GM12878 (cell line): ENCODE data around the gene ADAMTS4. TPM values are rescaled to one million over a fixed set of nuclear protein-coding genes. Genes with fewer than 3 reads are reported as not detected.
A peak's percentile ranks its signal among the peaks of the same experiment; 100 is the strongest.

Source experiments
- ATF3 ChIP-seq: IDR thresholded peaks from 2 replicates; pipeline ENCODE4 v1.6.1; 2011; ENCODE audit warnings: low read depth, mild to moderate bottlenecking, low read length, moderate library complexity, borderline replicate concordance; ENCODE audit errors: extremely low read depth
- BMI1 ChIP-seq: fragments of 450-650 bp; IDR thresholded peaks from 2 replicates; pipeline ENCODE4 v1.6.1; 2016; ENCODE audit warnings: mild to moderate bottlenecking, moderate library complexity, borderline replicate concordance
- CHD4 ChIP-seq: fragments of 200-600 bp; sonication (generic); IDR thresholded peaks from 2 replicates; pipeline ENCODE4 v1.6.1; 2016; ENCODE audit warnings: mild to moderate bottlenecking
- EGR1 ChIP-seq, 2 experiments: IDR thresholded peaks; 1 replicate in 1 of 2; 2 replicates in 1 of 2; pipeline ENCODE4 v1.6.1; 2011 to 2012; ENCODE audit warnings: low read depth in 2 of 2, low read length in 2 of 2, borderline replicate concordance in 1 of 2, mild to moderate bottlenecking in 1 of 2, moderate library complexity in 1 of 2
- ELK1 ChIP-seq: IDR thresholded peaks from 2 replicates; pipeline ENCODE4 v1.6.1; 2012; ENCODE audit warnings: low read depth, low read length, improper control_type of control experiment
- ETV6 ChIP-seq, 2 experiments: fragments of 450-650 bp in 1 of 2; IDR thresholded peaks in 1 of 2; conservative IDR thresholded peaks in 1 of 2; 2 replicates each; pipeline ENCODE4 v1.6.1; 2014; ENCODE audit warnings: antibody characterized with exemption in 1 of 2, borderline replicate concordance in 1 of 2, low read depth in 1 of 2, mild to moderate bottlenecking in 1 of 2, moderate library complexity in 1 of 2
- FOXK2 ChIP-seq: fragments of 450-650 bp; IDR thresholded peaks from 2 replicates; pipeline ENCODE4 v1.6.1; 2017; ENCODE audit warnings: mild to moderate bottlenecking, moderate library complexity
- GABPA ChIP-seq: IDR thresholded peaks from 2 replicates; pipeline ENCODE4 v1.6.1; 2014; ENCODE audit warnings: antibody characterized with exemption, low read depth, mild to moderate bottlenecking, inconsistent platforms
- IKZF1 ChIP-seq: fragments of 450-650 bp; conservative IDR thresholded peaks from 2 replicates; pipeline ENCODE4 v1.6.1; 2017; ENCODE audit warnings: antibody characterized with exemption, mild to moderate bottlenecking
- KLF5 ChIP-seq: fragments of 450-650 bp; IDR thresholded peaks from 2 replicates; pipeline ENCODE4 v1.6.1; 2014; ENCODE audit warnings: mild to moderate bottlenecking; ENCODE audit not compliant: partially characterized antibody
- MEF2B ChIP-seq: fragments of 450-650 bp; IDR thresholded peaks from 2 replicates; pipeline ENCODE4 v1.6.1; 2018; ENCODE audit warnings: mild to moderate bottlenecking, moderate library complexity; ENCODE audit not compliant: partially characterized antibody, poor library complexity, severe bottlenecking
- MTA3 ChIP-seq: IDR thresholded peaks from 2 replicates; pipeline ENCODE4 v1.6.1; 2012; ENCODE audit warnings: low read length, inconsistent platforms, borderline replicate concordance
- PML ChIP-seq: IDR thresholded peaks from 2 replicates; pipeline ENCODE4 v1.6.1; 2012; ENCODE audit warnings: low read length, inconsistent platforms
- SIN3A ChIP-seq: IDR thresholded peaks from 2 replicates; pipeline ENCODE4 v1.6.1; 2012; ENCODE audit warnings: low read depth, low read length, improper control_type of control experiment
- SMARCA5 ChIP-seq: fragments of 450-650 bp; IDR thresholded peaks from 2 replicates; pipeline ENCODE4 v1.6.1; 2017; ENCODE audit warnings: mild to moderate bottlenecking
- STAT1 ChIP-seq: fragments of 450-650 bp; conservative IDR thresholded peaks from 2 replicates; pipeline ENCODE4 v1.6.1; 2014; ENCODE audit warnings: antibody characterized with exemption, mild to moderate bottlenecking
- SUPT20H ChIP-seq: IDR thresholded peaks from 2 replicates; pipeline ENCODE4 v1.6.1; 2011; ENCODE audit warnings: low read depth, mild to moderate bottlenecking, low read length, moderate library complexity, borderline replicate concordance; ENCODE audit not compliant: control insufficient read depth
- TCF3 ChIP-seq: IDR thresholded peaks from 2 replicates; pipeline ENCODE4 v1.6.1; 2012; ENCODE audit warnings: low read depth, mild to moderate bottlenecking, low read length, borderline replicate concordance; ENCODE audit not compliant: insufficient read depth
- ZZZ3 ChIP-seq: IDR thresholded peaks from 2 replicates; pipeline ENCODE4 v1.6.1; 2011; ENCODE audit warnings: low read depth; ENCODE audit not compliant: control insufficient read depth, insufficient read length
- polyA plus RNA-seq, 11 experiments: library from polyadenylated mRNA; depleted of rRNA in 4 of 11; unstranded in 6 of 11; stranded (reverse) in 5 of 11; fragments of >200 nt; fragmentation: Nextera tagmentation in 4 of 11; fragmentation: Illumina TruSeq in 1 of 11; extraction: Ambion mirVana in 4 of 11; extraction: Trizol in 1 of 11; gene quantifications; 1 replicate in 1 of 11; 2 replicates in 10 of 11; pipeline versions ENCODE4 v1.2.1 to v1.2.3, GENCODE V29; 2011 to 2016; ENCODE audit warnings: inconsistent platforms in 2 of 11, missing spikeins in 2 of 11, low read depth in 1 of 11
- total RNA-seq, 4 experiments: library from RNA; depleted of rRNA in 3 of 4; stranded (reverse); fragments of >200 nt in 3 of 4; fragmentation: Illumina TruSeq in 1 of 4; extraction: Trizol in 1 of 4; gene quantifications; 2 replicates each; pipeline versions ENCODE4 v1.2.1 to v1.2.3, GENCODE V29; 2013 to 2021
- TF ChIP-seq, protein P1 (sequence below): fragments of 450-650 bp; IDR thresholded peaks from 2 replicates; pipeline ENCODE4 v1.6.1; 2018; ENCODE audit warnings: mild to moderate bottlenecking, low read depth, moderate library complexity; ENCODE audit not compliant: partially characterized antibody
- TF ChIP-seq, protein P2 (sequence below): fragments of 450-650 bp; IDR thresholded peaks from 2 replicates; pipeline ENCODE4 v1.6.1; 2017; ENCODE audit warnings: borderline replicate concordance
- TF ChIP-seq, protein P3 (sequence below): fragments of 450-650 bp; formaldehyde crosslinking; IDR thresholded peaks from 2 replicates; pipeline ENCODE4 v1.4.0; 2022; ENCODE audit warnings: mild to moderate bottlenecking, moderate library complexity

Gene ADAMTS4
- total and polyA plus RNA-seq, 10 of the 15 experiments (the other 5 are each of a cell fraction or from before 2014, with no cell fraction given), result 0.01 to 0.13 (median 0.05) TPM; not detected in 2

GRCh38 chr1:161185282-161185682 lies 13.6 kb downstream of the ADAMTS4 start (continued):
- TF ChIP-seq, protein P1, sequence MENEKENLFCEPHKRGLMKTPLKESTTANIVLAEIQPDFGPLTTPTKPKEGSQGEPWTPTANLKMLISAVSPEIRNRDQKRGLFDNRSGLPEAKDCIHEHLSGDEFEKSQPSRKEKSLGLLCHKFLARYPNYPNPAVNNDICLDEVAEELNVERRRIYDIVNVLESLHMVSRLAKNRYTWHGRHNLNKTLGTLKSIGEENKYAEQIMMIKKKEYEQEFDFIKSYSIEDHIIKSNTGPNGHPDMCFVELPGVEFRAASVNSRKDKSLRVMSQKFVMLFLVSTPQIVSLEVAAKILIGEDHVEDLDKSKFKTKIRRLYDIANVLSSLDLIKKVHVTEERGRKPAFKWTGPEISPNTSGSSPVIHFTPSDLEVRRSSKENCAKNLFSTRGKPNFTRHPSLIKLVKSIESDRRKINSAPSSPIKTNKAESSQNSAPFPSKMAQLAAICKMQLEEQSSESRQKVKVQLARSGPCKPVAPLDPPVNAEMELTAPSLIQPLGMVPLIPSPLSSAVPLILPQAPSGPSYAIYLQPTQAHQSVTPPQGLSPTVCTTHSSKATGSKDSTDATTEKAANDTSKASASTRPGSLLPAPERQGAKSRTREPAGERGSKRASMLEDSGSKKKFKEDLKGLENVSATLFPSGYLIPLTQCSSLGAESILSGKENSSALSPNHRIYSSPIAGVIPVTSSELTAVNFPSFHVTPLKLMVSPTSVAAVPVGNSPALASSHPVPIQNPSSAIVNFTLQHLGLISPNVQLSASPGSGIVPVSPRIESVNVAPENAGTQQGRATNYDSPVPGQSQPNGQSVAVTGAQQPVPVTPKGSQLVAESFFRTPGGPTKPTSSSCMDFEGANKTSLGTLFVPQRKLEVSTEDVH, result no peak
- TF ChIP-seq SIN3A (no peak), TCF3 (peak; percentile 73; the same call in 1 of the 2 replicates), ZZZ3 (no peak), MTA3 (no peak), STAT1 (no peak), IKZF1 (0 out of 2 replicates have a peak, but pooled peaks have one; percentile 13), GABPA (0 out of 2 replicates have a peak, but pooled peaks have one; percentile 29), SMARCA5 (no peak), MEF2B (peak; percentile 56), EGR1 (IDR thresholded peaks at IDR 0.05; ENCODE audit: borderline replicate concordance in 1 of 2, low read depth in 2 of 2, low read length in 2 of 2) (peak in 1 of 2 experiments; percentile 65; a peak in 2 of 3 replicates), FOXK2 (peak; percentile 85; the same call in 1 of the 2 replicates), ELK1 (no peak), ETV6 (conservative IDR thresholded peaks at IDR 0.05 in 1 of 2, IDR thresholded peaks at IDR 0.05 in 1 of 2; ENCODE audit: borderline replicate concordance in 1 of 2, low read depth in 1 of 2) (peak in 1 of 2 experiments; percentile 75; a peak in 2 of 4 replicates), ATF3 (no peak), KLF5 (no peak), SUPT20H (no peak), CHD4 (no peak), PML (peak; percentile 50; the same call in 1 of the 2 replicates), BMI1 (no peak)
- TF ChIP-seq, protein P2, sequence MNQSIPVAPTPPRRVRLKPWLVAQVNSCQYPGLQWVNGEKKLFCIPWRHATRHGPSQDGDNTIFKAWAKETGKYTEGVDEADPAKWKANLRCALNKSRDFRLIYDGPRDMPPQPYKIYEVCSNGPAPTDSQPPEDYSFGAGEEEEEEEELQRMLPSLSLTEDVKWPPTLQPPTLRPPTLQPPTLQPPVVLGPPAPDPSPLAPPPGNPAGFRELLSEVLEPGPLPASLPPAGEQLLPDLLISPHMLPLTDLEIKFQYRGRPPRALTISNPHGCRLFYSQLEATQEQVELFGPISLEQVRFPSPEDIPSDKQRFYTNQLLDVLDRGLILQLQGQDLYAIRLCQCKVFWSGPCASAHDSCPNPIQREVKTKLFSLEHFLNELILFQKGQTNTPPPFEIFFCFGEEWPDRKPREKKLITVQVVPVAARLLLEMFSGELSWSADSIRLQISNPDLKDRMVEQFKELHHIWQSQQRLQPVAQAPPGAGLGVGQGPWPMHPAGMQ, result no peak
- TF ChIP-seq, protein P3, sequence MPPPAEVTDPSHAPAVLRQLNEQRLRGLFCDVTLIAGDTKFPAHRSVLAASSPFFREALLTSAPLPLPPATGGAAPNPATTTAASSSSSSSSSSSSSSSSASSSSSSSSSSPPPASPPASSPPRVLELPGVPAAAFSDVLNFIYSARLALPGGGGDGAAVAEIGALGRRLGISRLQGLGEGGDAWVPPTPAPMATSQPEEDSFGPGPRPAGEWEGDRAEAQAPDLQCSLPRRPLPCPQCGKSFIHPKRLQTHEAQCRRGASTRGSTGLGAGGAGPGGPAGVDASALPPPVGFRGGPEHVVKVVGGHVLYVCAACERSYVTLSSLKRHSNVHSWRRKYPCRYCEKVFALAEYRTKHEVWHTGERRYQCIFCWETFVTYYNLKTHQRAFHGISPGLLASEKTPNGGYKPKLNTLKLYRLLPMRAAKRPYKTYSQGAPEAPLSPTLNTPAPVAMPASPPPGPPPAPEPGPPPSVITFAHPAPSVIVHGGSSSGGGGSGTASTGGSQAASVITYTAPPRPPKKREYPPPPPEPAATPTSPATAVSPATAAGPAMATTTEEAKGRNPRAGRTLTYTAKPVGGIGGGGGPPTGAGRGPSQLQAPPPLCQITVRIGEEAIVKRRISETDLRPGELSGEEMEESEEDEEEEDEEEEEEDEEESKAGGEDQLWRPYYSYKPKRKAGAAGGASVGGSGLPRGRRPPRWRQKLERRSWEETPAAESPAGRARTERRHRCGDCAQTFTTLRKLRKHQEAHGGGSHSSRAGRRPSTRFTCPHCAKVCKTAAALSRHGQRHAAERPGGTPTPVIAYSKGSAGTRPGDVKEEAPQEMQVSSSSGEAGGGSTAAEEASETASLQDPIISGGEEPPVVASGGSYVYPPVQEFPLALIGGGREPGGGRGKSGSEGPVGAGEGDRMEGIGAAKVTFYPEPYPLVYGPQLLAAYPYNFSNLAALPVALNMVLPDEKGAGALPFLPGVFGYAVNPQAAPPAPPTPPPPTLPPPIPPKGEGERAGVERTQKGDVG (CRISPR knock-in tag), result no peak
